K562 (cell line): ENCODE measurements around the gene CCN6. TPM values are rescaled to one million over a fixed set of nuclear protein-coding genes. Genes with fewer than 3 reads are reported as not detected.

Source experiments
- CCNT2 ChIP-seq: IDR thresholded peaks from 2 replicates; pipeline ENCODE4 v1.6.1; 2011; ENCODE audit warnings: borderline replicate concordance, low read depth, mild to moderate bottlenecking, moderate library complexity, mixed read lengths, low read length; ENCODE audit not compliant: insufficient read length; ENCODE audit errors: extremely low read depth
- ETS2 ChIP-seq: IDR thresholded peaks from 2 replicates; pipeline ENCODE4 v1.6.1; 2016; ENCODE audit warnings: borderline replicate concordance, missing genetic modification characterization, mild to moderate bottlenecking, moderate library complexity, missing compliant biosample characterization; ENCODE audit not compliant: poor library complexity, severe bottlenecking
- ID3 ChIP-seq, 2 experiments: fragments of 250-450 bp in 1 of 2; fragments of 450-650 bp in 1 of 2; sonication (Bioruptor Pico) in 1 of 2; IDR thresholded peaks; 2 replicates each; pipeline versions ENCODE4 v1.6.1 to v1.8.0; 2016 to 2021; ENCODE audit warnings: mild to moderate bottlenecking in 2 of 2, moderate library complexity in 2 of 2, missing compliant biosample characterization in 1 of 2, missing genetic modification characterization in 1 of 2
- TSHZ1 ChIP-seq: fragments of 250-450 bp; sonication (Bioruptor Pico); IDR thresholded peaks from 2 replicates; pipeline ENCODE4 v1.4.0; 2020; ENCODE audit warnings: mild to moderate bottlenecking, moderate library complexity
- polyA plus RNA-seq, 8 experiments: library from polyadenylated mRNA; depleted of rRNA in 4 of 8; stranded (reverse) in 5 of 8; unstranded in 3 of 8; fragments of >200 nt; fragmentation: Nextera tagmentation in 2 of 8; fragmentation: Illumina TruSeq in 1 of 8; extraction: Ambion mirVana in 2 of 8; extraction: Trizol in 1 of 8; gene quantifications; 2 replicates each; pipeline versions ENCODE4 v1.2.1 to v1.2.3, GENCODE V29; 2011 to 2014; ENCODE audit warnings: inconsistent platforms in 1 of 8, missing spikeins in 1 of 8
- total RNA-seq, 7 experiments: library from RNA; depleted of rRNA in 6 of 7; stranded (reverse); fragments of >200 nt in 6 of 7; fragmentation: Illumina TruSeq in 2 of 7; extraction: Trizol in 2 of 7; gene quantifications; 2 replicates each; pipeline versions ENCODE4 v1.2.1 to v1.2.3, GENCODE V29; 2011 to 2021; ENCODE audit warnings: low replicate concordance in 1 of 7
- TF ChIP-seq, protein P1 (sequence below): fragments of 250-450 bp; sonication (Bioruptor Pico); IDR thresholded peaks from 2 replicates; pipeline ENCODE4 v1.8.0; 2021; ENCODE audit warnings: borderline replicate concordance, mild to moderate bottlenecking, moderate library complexity; ENCODE audit not compliant: poor library complexity, severe bottlenecking
- TF ChIP-seq, protein P2 (sequence below): fragments of 450-650 bp; formaldehyde crosslinking; IDR thresholded peaks from 2 replicates; pipeline ENCODE4 v1.4.0; 2020; ENCODE audit warnings: mild to moderate bottlenecking, mixed read lengths

Gene CCN6
- total and polyA plus RNA-seq, 9 of the 15 experiments (the other 6 are each of a cell fraction or from before 2014, with no cell fraction given), result 0.04 to 0.62 (median 0.21) TPM; not detected in 2

- TF ChIP-seq TSHZ1, result no peak
- TF ChIP-seq, protein P1, sequence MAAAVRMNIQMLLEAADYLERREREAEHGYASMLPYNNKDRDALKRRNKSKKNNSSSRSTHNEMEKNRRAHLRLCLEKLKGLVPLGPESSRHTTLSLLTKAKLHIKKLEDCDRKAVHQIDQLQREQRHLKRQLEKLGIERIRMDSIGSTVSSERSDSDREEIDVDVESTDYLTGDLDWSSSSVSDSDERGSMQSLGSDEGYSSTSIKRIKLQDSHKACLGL (CRISPR knock-in tag), result no peak
- no peak for TF ChIP-seq ID3 (CRISPR knock-in tag; IDR thresholded peaks at IDR 0.05)
- no peak for TF ChIP-seq ID3 (tag; IDR thresholded peaks at IDR 0.05)
- TF ChIP-seq ETS2, result no peak
- no peak for TF ChIP-seq CCNT2
- TF ChIP-seq, protein P2, sequence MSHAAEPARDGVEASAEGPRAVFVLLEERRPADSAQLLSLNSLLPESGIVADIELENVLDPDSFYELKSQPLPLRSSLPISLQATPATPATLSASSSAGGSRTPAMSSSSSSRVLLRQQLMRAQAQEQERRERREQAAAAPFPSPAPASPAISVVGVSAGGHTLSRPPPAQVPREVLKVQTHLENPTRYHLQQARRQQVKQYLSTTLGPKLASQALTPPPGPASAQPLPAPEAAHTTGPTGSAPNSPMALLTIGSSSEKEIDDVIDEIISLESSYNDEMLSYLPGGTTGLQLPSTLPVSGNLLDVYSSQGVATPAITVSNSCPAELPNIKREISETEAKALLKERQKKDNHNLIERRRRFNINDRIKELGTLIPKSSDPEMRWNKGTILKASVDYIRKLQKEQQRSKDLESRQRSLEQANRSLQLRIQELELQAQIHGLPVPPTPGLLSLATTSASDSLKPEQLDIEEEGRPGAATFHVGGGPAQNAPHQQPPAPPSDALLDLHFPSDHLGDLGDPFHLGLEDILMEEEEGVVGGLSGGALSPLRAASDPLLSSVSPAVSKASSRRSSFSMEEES (CRISPR knock-in tag), result no peak
Measured at GRCh38 chr6:112096901-112097300, 43.0 kb downstream of the CCN6 start (continued).
